ENCODE results near the gene TOM1L2. TPM values are rescaled to one million over a fixed set of nuclear protein-coding genes. Genes with fewer than 3 reads are reported as not detected.

The TOM1L2 gene
- total and polyA plus RNA-seq, 2 donors from 2014 or later, result 28.2 to 59.4 TPM

- TF ChIP-seq CTCF (IDR thresholded peaks at IDR 0.05; ENCODE audit: borderline replicate concordance, extremely low read depth, insufficient read depth), result no peak
- FAIRE-seq, result no peak
- no peak overlapping the region for H3K4me3 ChIP-seq (ENCODE audit: low read length in 3 of 3)
Measured at GRCh38 chr17:17978481-17979424, 6.6 kb upstream of the TOM1L2 start.

GRCh38 chr17:17976931-17977570 is 4.9 kb upstream of the TOM1L2 start:
- Histone ChIP-seq H3K36me3 (ENCODE audit: control insufficient read depth in 2 of 3, insufficient read depth in 3 of 3, low read length in 3 of 3) (peaks cover 0 to 3% (median 0%) of the 10 kb centered on the region in 3 donors), H3K9me3 (ENCODE audit: control insufficient read depth in 2 of 3, insufficient read depth in 1 of 3, low read length in 3 of 3) (no peaks in the 10 kb centered on the region), H3K27me3 (ENCODE audit: control insufficient read depth, insufficient read depth, low read length) (no peaks in the 10 kb centered on the region), H3K4me1 (ENCODE audit: control insufficient read depth in 2 of 3, insufficient read depth in 2 of 3, low read depth in 1 of 3, low read length in 3 of 3) (peaks cover 2 to 3% (median 3%) of the 10 kb centered on the region in 3 donors), H3K4me3 (ENCODE audit: low read length in 3 of 3) (no peak overlapping the region), H3K9ac (ENCODE audit: low read length in 3 of 3) (no peak overlapping the region), H3K27ac (ENCODE audit: low read depth in 2 of 2, low read length in 2 of 2) (no peak overlapping the region)
- FAIRE-seq (no peak), DNase-seq (no peak)
- no peak for TF ChIP-seq CTCF (IDR thresholded peaks at IDR 0.05; ENCODE audit: borderline replicate concordance, extremely low read depth, insufficient read depth)
- intact Hi-C loops (cut with DNase I), result no loop called here

More at GRCh38 chr17:17978481-17979424, 6.6 kb upstream of the TOM1L2 start:
- no peak for DNase-seq
- H3K9me3 ChIP-seq (ENCODE audit: control insufficient read depth in 2 of 3, insufficient read depth in 1 of 3, low read length in 3 of 3), result no peaks in the 10 kb centered on the region
- peaks cover 0 to 3% (median 0%) of the 10 kb centered on the region in 3 donors for H3K36me3 ChIP-seq (ENCODE audit: control insufficient read depth in 2 of 3, insufficient read depth in 3 of 3, low read length in 3 of 3)
- peak overlapping the region in 1 of 3 donors; percentile 12 for H3K9ac ChIP-seq (ENCODE audit: low read length in 3 of 3)
- intact Hi-C loops (cut with DNase I), result no loop called here
- no peaks in the 10 kb centered on the region for H3K27me3 ChIP-seq (ENCODE audit: control insufficient read depth, insufficient read depth, low read length)
- no peak overlapping the region for H3K27ac ChIP-seq (ENCODE audit: low read depth in 2 of 2, low read length in 2 of 2)
- H3K4me1 ChIP-seq (ENCODE audit: control insufficient read depth in 2 of 3, insufficient read depth in 2 of 3, low read depth in 1 of 3, low read length in 3 of 3), result no peaks in the 10 kb centered on the region

- H3K9ac ChIP-seq (ENCODE audit: low read length in 3 of 3), result no peak overlapping the region
- no peak overlapping the region for H3K27ac ChIP-seq (ENCODE audit: low read depth in 2 of 2, low read length in 2 of 2)
- FAIRE-seq (no peak), DNase-seq (no peak)
- H3K36me3 ChIP-seq (ENCODE audit: control insufficient read depth in 2 of 3, insufficient read depth in 3 of 3, low read length in 3 of 3), result peaks cover 0 to 3% (median 0%) of the 10 kb centered on the region in 3 donors
- H3K4me3 ChIP-seq (ENCODE audit: low read length in 3 of 3), result no peak overlapping the region
- H3K9me3 ChIP-seq (ENCODE audit: control insufficient read depth in 2 of 3, insufficient read depth in 1 of 3, low read length in 3 of 3), result no peaks in the 10 kb centered on the region
- peaks cover 4 to 14% (median 6%) of the 10 kb centered on the region in 3 donors for H3K4me1 ChIP-seq (ENCODE audit: control insufficient read depth in 2 of 3, insufficient read depth in 2 of 3, low read depth in 1 of 3, low read length in 3 of 3)
- no peak for TF ChIP-seq CTCF (IDR thresholded peaks at IDR 0.05; ENCODE audit: borderline replicate concordance, extremely low read depth, insufficient read depth)
- H3K27me3 ChIP-seq (ENCODE audit: control insufficient read depth, insufficient read depth, low read length), result no peaks in the 10 kb centered on the region
- intact Hi-C loops (cut with DNase I), result no loop called here
Measured at GRCh38 chr17:17975436-17975835, 3.2 kb upstream of the TOM1L2 start.

Measured in kidney (tissue), 14 donors.